Ovary (tissue), 10 donors: ENCODE data around the gene TMEM88. TPM values are rescaled to one million over a fixed set of nuclear protein-coding genes. Genes with fewer than 3 reads are reported as not detected.
"Not testable (repeated sequence)": the region's sequence is repeated elsewhere in the genome, so short reads cannot be mapped to it uniquely, and the experiment has no call there.

Source experiments
- DNase-seq, 5 donors: peaks; one replicate each; pipeline ENCODE4 v3.0.0-alpha.2; 2019 to 2020
- H3K27ac ChIP-seq, 2 donors: fragments of 200-600 bp; one replicate each; pipeline versions ENCODE4 v1.5.1 to v1.8.0; 2019 to 2022
- H3K27me3 ChIP-seq: fragments of 200-600 bp; one replicate; pipeline ENCODE4 v1.8.0; 2022
- H3K36me3 ChIP-seq: fragments of 200-600 bp; sonication (generic); one replicate; pipeline ENCODE4 v1.5.1; 2019
- H3K4me1 ChIP-seq: one replicate; pipeline ENCODE4 v1.8.1; 2013; ENCODE audit warnings: mild to moderate bottlenecking, moderate library complexity; ENCODE audit not compliant: insufficient read depth
- H3K4me3 ChIP-seq: fragments of 200-600 bp; sonication (generic); one replicate; pipeline ENCODE4 v1.5.1; 2017
- H3K9me3 ChIP-seq, 2 donors: fragments of 200-600 bp in 1 of 2; sonication (generic) in 1 of 2; one replicate each; pipeline versions ENCODE4 v1.5.1 to v1.8.1; 2013 to 2019; ENCODE audit warnings: mild to moderate bottlenecking in 1 of 2, moderate library complexity in 1 of 2
- CTCF ChIP-seq, 3 donors: fragments of 450-650 bp in 2 of 3; fragments of 200-600 bp in 1 of 3; IDR thresholded peaks; one replicate each; pipeline versions ENCODE4 v1.5.1 to v1.8.0; 2016 to 2022; ENCODE audit warnings: antibody characterized with exemption in 3 of 3, mild to moderate bottlenecking in 1 of 3
- EP300 ChIP-seq: sonication (generic); formaldehyde crosslinking; IDR thresholded peaks from one replicate; pipeline ENCODE4 v1.6.1; 2017; ENCODE audit warnings: antibody characterized with exemption
- POLR2A ChIP-seq: fragments of 450-650 bp; IDR thresholded peaks from one replicate; pipeline ENCODE4 v1.6.1; 2017; ENCODE audit warnings: antibody characterized with exemption, mild to moderate bottlenecking, moderate library complexity
- WGBS, 3 donors: extraction: QIAGEN DNeasy Blood & Tissue Kit in 1 of 3; methylation state at CpG; one replicate each; pipeline versions ENCODE4 v1.1.5 to v1.1.7; 2013 to 2017; 5-methylcytosine and 5-hydroxymethylcytosine counted together
- intact Hi-C, 4 donors: fragments of 100-400 bp; cut with DNase I; formaldehyde crosslinking; loops; one replicate each; pipeline versions ENCODE4 v1.11.0 to v1.15.1; 2022 to 2023
- long read RNA-seq, 3 donors: library from polyadenylated mRNA in 2 of 3; unstranded in 2 of 3; transcript quantifications; one replicate each; pipeline ENCODE4 v2.0.0 and lab custom pipeline, GENCODE V29; 2021 to 2026
- polyA plus RNA-seq, 2 donors: library from polyadenylated mRNA; stranded (reverse); fragments of 200-250 nt in 1 of 2; fragments of 350-450 nt in 1 of 2; fragmentation: Illumina TruSeq in 1 of 2; extraction: RNeasy Lipid Tissue Mini Kit (QIAGEN cat#74804) in 1 of 2; gene quantifications; one replicate each; pipeline ENCODE4 v1.2.3, GENCODE V29; 2013 to 2014
- total RNA-seq, 7 donors: library from RNA; depleted of rRNA in 2 of 7; stranded (reverse); fragments of >200 nt in 2 of 7; fragmentation: NEBNext Ultra II Directional in 3 of 7; extraction: Animal tissue kit (Norgen Biotek cat#: 25700) in 3 of 7; gene quantifications; one replicate each; pipeline versions ENCODE4 v1.1.0 to v1.2.4, GENCODE V29; 2016 to 2023
- donor health status: DM: no; HTN: no; CAD: no; lungs with moderate emphysema.
- donor health status: DM: no; HTN: no; CAD: no.
- donor health status: Bipolar disorder and iron deficiency.
- donor health status: DM: yes; HTN: yes; CAD: no.
- donor health status: DM: no; HTN: no; CAD: no.
- donor health status: DM: yes; HTN: yes; CAD: no.

TMEM88 gene, protein sequence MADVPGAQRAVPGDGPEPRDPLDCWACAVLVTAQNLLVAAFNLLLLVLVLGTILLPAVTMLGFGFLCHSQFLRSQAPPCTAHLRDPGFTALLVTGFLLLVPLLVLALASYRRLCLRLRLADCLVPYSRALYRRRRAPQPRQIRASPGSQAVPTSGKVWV
- 10 to 100 TPM in 3 of 7 donors, 1 to 10 TPM in 4; 2.1 to 11.9 (median 8.2) TPM for total RNA-seq
- polyA plus RNA-seq: 10 to 100 TPM in 1 of 2 donors, 1 to 10 TPM in 1; 5.5 to 17.8 TPM
- long read RNA-seq, donor 1: 0 reads
- long read RNA-seq, donor 2, partial matches to known transcripts: 0 of 2 reads
- long read RNA-seq, donor 2, other reads (novel, unspliced or antisense): 0 of 2 reads
- long read RNA-seq, donor 3, partial matches to known transcripts: 0 of 4 reads
- long read RNA-seq, donor 3, other reads (novel, unspliced or antisense): 0 of 4 reads

DNA sequence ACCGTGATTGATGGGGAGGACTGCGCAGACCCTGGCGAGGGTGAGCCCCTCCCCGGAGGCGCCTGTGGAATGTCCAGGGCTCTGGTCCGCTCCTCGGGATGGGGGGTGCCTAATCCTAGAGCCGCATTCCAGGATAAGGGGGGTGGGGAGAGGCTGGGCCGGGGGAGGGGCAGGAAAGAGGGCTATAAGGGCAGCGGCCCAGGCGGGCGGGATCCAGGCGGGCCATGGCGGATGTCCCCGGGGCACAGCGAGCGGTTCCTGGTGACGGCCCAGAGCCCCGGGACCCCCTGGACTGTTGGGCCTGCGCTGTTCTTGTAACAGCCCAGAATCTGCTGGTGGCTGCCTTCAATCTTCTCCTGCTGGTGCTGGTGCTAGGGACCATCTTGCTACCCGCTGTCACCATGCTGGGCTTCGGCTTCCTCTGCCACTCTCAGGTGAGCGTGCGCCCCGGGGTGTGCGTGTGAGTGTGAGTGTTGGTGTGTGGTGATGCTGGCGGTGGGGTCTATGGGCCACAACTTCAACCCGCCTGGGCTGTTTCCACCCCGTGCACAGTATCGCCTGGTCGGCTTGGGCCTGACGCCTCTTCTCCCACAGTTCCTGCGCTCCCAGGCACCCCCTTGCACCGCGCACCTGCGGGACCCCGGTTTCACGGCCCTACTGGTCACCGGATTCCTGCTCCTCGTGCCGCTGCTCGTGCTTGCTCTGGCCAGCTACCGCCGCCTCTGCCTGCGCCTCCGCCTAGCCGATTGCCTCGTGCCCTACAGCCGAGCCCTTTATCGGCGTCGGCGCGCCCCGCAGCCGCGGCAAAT is at the start of gene TMEM88:
TMEM88 (plus strand) TSS at position 216 of the 809 bp plus-strand sequence; CDS start at position 225, 9 bp downstream.
- peak within 1 kb of the TSS; percentile 15 for H3K4me3 ChIP-seq
- intact Hi-C loops: loop anchor here (5.0 to 10.0 kb wide), 3 partner anchors 33 to 113 kb away; no protein-coding TSS in a partner anchor

GRCh38 chr17:7806587-7806986 is 48.3 kb upstream of the TMEM88 start:
- no peaks in the 10 kb centered on the region for H3K27me3 ChIP-seq
- H3K4me3 ChIP-seq: no peak overlapping the region
- H3K4me1 ChIP-seq: no peaks in the 10 kb centered on the region
- H3K9me3 ChIP-seq: no peaks in the 10 kb centered on the region
- no peak for DNase-seq
- H3K36me3 ChIP-seq: no peaks in the 10 kb centered on the region
- H3K27ac ChIP-seq: no peak overlapping the region
- intact Hi-C loops: loop anchor here in 1 of 4 donors (10.0 kb wide), 1 partner anchor 178 kb away; no protein-coding TSS in a partner anchor
- WGBS, 3 donors: 79 to 84% (median 82%) methylated on average over 6 of the region's 6 CpGs
- TF ChIP-seq CTCF (IDR thresholded peaks at IDR 0.05) (no peak), EP300 (no peak), POLR2A (no peak)

More for the DNA sequence above, at the start of gene TMEM88:
- Histone ChIP-seq H3K27me3 (no peaks in the 10 kb centered on the region), H3K9me3 (no peaks in the 10 kb centered on the region), H3K27ac (peak within 1 kb of the TSS in 1 of 2 donors; percentile 85), H3K36me3 (no peaks in the 10 kb centered on the region), H3K4me1 (peaks cover 8% of the 10 kb centered on the region)
- 59 to 68% (median 65%) methylated on average over 48 to 57 of the region's 57 CpGs for WGBS, 3 donors
- DNase-seq: peak; percentile 35 to 74 (median 47)
- TF ChIP-seq CTCF (IDR thresholded peaks at IDR 0.05): no peak
- no peak for TF ChIP-seq EP300
- no peak for TF ChIP-seq POLR2A

- H3K4me3 ChIP-seq: no peak overlapping the region
- no peak overlapping the region for H3K27ac ChIP-seq
- DNase-seq: no peak
- no peaks in the 10 kb centered on the region for H3K36me3 ChIP-seq
- TF ChIP-seq POLR2A (no peak), EP300 (no peak), CTCF (IDR thresholded peaks at IDR 0.05) (no peak)
- H3K27me3 ChIP-seq: no peaks in the 10 kb centered on the region
- WGBS, 3 donors: 80% methylated on average over 21 of the region's 21 CpGs
- no peaks in the 10 kb centered on the region for H3K4me1 ChIP-seq
- H3K9me3 ChIP-seq: no peaks in the 10 kb centered on the region
- intact Hi-C loops: loop anchor here in 1 of 4 donors (10.0 kb wide), 1 partner anchor 178 kb away; no protein-coding TSS in a partner anchor
Observed at GRCh38 chr17:7807206-7807605, 47.7 kb upstream of the TMEM88 start.

DNA sequence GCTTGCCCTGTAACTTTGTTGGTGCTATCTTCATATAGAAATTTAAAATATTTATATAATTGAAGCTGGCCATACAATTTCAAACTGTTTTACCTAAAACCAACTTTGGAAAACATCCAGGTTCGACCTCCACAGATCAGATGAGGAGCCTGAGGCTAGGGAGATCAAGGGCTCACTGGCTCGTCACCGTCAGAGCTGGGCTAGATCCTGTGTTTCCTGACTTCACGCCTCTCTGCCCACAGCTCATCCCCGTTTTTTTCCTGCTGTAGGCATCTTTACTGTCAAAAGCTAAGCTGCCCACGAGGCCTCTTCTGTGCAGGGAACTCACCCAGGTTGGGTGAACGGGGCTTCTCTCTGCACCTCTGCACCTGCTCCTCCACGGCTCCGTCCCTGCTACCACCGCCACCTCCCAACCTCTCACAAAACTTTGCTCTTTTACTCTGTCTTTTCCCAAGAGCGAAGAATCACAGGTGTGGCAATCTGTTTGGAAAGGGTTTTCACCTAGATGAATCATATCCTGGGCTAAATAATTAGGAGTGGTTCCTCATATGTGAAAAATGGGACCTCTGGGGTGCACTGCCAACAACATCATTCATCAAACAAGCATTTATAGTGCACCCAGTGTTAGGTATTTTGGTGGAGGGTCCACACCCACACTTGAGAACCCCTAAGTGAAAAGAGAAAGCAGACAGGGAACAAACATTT is 45.6 kb upstream of the TMEM88 start:
- no peaks in the 10 kb centered on the region for H3K4me1 ChIP-seq
- H3K4me3 ChIP-seq: no peak overlapping the region
- H3K9me3 ChIP-seq: no peaks in the 10 kb centered on the region
- H3K27ac ChIP-seq: no peak overlapping the region
- no peak for DNase-seq
- intact Hi-C loops: loop anchor here in 1 of 4 donors (10.0 kb wide), 1 partner anchor 176 kb away; no protein-coding TSS in a partner anchor
- 83 to 84% (median 84%) methylated on average over 11 of the region's 11 CpGs for WGBS, 3 donors
- H3K36me3 ChIP-seq: no peaks in the 10 kb centered on the region
- H3K27me3 ChIP-seq: no peaks in the 10 kb centered on the region
- TF ChIP-seq EP300 (no peak), POLR2A (no peak), CTCF (IDR thresholded peaks at IDR 0.05) (no peak)

- DNase-seq, H3K36me3 ChIP-seq, H3K4me3 ChIP-seq, H3K4me1 ChIP-seq, H3K27ac ChIP-seq, H3K9me3 ChIP-seq, H3K27me3 ChIP-seq: not testable (repeated sequence)
- WGBS, 3 donors: 76 to 77% (median 77%) methylated on average over 9 of the region's 9 CpGs
- intact Hi-C loops: loop anchor here in 1 of 4 donors (10.0 kb wide), 1 partner anchor 175 kb away; no protein-coding TSS in a partner anchor
Observed at GRCh38 chr17:7809791-7810343, 45.0 kb upstream of the TMEM88 start.
